Activated CD4-positive, alpha-beta T cell treated with anti-CD3 and anti-CD28 coated beads for 48 hours (primary cell): ENCODE data around the gene RFPL2.
"Not testable (repeated sequence)": the region's sequence is repeated elsewhere in the genome, so short reads cannot be mapped to it uniquely, and the experiment has no call there.

Experiments
- DNase-seq: peaks from one replicate; pipeline ENCODE4 v3.0.0-alpha.2; 2020

The RFPL2 gene

DNA sequence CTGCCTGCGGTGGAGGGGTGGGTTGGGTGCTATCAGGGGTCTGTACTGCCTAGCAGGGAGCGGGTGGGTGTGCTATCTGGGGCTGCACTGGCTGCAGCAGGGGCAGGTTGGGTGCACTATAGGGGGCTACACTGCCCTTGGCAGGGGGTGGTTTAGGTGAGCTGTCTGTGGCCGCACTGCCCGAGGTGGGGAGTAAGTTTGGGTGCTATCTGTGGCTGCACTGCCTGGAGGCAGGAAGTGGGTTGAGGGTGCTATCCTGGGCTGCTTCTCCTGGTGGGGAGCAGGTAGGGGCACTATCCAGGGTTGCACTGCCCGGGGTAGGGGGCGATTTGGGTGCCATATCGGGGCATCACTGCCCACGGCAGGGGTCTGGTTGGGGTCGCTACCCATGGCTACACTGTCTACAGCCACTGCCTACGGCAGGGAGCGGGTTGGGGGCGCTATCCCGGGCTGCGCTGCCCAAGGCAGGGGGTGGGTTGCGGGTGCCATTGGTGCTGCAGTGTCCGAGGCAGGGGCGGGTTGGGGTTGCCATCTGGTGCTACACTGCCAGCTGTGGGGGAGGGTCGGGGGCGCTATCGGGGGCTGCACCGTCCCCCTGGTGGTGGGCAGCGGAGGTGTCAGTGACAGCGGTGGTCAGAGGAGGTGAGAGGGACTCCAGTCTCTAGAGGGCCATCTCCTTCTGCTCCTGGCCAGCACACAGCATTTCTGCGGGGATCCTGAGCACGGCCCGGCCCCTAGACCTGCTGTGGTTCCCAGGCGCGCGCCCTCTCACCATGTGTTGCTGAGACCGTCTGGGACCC lies 1.3 kb upstream of the RFPL2 start:
- no peak for DNase-seq

DNA sequence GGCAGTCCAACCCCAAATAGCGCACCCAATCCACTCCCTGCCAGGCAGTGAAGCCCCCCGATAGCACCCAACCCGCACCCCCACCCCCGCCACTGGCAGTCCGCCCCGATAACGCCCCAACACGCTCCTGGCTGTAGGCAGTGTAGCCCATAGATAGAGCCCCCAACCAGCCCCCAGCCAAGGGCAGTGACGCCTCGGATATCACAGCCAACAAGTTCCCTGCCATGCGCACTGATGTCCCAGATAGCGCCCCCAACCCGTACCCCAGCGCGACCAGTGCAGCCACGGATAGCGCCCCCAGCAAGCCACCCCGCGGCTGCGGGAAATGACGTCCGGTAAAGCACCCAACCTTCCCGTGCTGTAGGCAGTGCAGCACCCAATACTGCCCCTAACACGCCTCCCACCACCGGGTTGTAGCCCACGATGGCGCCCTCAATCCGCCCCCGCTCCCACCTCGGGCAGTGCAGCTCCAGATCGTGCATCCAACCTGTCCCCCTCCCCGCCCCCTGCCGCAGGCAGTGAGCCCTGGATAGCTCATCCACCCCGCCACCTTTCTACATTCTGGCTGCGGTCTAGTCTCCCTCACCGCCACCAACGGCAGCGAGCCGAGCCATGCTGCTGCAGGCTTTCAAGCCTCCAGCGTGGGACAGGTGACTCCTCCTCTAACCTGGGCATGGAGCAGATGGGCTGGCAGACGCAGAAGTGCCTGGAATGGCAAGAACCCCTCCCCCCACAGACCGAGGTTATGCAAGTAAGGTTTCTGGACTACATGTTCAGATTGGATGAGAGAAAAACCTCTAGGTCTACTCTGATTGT lies 625 bp downstream of the RFPL2 start:
- peak; percentile 40 for DNase-seq

DNA sequence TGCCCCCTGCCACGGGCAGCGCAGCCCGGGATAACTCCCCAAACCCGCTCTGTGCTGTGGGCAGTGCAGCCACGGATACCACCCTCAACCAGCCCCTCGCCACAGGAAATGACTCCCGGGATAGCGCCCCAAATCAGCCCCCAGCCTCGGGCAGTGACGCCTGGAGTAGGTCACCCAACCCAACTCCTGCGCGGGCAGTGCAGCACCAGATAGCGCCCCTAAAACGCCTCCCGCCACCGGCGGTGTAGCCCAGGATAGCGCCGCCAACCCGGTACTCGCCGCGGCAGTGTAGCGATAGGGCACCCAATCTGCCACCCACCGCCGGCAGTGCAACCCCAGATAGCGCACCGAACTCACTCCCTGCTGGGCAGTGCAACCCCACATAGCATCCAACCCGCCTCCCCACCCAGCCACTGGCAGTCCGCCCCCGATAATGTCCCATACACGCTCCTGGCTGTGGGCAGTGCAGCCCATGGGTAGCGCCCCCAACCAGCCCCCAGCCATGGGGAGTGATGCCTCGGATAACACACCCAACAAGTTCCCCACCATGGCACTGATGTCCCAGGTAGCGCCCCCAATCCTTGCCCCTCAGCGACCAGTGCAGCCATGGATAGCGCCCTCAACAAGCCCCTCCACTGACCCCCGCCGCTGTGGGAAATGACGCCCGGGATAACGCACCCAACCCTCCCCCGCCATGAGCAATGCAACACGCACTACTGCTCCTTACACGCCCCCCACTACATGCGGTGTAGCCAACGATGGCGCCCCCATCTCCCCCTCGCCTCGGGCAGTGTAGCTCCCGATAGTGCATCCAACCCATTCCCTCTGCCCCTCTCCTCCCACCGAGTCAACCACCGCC lies 1.5 kb downstream of the RFPL2 start:
- DNase-seq, result no peak

DNA sequence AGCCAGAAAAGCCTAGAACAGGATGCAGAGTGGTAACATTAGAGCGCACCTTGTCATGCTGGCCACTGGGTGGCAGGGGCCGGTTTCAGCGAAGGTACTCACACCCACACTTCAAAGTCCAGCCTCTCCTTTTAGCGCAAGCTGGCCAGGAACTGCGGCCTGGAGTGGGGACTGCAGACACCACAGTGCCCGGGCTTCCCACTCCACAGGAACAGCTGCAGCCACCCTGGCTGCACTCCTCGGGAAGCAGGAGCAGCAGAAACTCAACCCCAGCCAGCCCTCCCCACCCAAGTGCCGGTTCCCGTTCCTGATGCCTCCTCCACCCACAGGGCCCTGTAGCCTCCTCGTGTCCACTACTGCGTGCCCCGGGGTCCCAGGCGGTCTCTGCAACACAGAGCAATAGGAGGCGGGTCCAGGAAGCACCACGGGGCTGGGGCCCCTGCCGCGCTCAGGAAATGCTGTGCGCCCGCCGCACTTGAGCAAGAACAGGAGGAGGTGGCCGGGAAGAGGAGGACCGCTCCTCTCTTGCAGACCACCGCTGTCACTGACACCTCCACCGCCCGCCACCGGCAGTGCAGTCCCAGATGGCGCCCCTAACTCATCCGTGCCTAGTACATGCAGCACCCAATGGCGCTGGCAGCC lies 2.2 kb downstream of the RFPL2 start:
- DNase-seq, result peak; percentile 53

DNA sequence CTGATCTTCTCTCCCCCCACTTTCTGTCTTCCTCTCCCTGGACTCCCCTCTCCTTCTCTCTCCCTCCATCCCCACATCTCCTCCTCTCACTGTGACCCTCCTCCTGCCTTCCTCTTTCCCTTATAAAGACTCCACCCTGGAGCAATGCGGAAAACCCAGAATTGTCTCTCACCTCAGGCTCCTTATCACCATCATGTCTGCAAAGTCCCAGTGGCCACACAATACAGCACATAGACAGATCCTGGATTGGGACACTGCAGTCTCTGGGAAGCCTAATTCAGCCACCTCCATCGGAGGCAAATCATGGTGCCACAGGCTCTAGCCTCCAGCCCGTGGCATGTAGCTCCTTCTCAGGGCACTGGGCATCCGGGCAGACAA lies 2.7 kb downstream of the RFPL2 start:
- no peak for DNase-seq

DNA sequence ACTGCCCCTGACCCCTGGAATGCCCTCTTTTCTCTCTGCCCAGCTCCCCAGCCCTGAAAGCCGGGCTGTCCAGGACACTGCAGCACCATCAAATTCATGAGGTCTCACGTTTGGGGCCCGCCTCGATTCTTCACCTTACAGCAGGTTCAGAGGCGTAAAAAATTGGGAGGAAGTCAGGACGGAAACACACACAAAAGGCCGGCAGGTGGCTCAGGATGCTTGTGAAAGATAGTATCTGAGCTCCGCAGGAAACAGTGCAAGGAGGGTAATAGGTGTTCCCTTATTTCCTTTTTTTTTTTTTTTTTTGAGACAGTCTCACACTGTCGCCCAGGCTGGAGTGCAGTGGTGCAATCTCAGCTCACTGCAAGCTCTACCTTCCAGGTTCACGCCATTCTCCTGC lies 4.1 kb downstream of the RFPL2 start:
- DNase-seq, result no peak

DNA sequence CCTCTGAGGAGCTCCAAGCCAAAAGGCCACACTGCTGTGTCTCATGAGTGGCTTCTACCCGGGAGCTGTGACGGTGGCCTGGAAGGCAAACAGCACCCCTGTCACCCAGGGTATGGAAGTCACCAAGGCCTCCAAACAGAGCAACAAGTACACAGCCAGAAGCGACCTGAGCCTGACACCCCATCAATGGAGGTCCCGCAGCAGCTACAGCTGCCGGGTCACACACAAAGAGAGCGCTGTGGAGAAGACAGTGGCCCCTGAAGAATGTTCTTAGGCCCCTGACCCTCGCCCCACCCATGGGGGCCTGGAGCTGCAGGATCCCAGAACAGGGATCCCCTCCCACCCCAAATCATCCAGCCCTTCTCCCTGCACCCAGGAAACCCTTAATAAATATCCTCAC lies 4.9 kb downstream of the RFPL2 start:
- no peak for DNase-seq

DNA sequence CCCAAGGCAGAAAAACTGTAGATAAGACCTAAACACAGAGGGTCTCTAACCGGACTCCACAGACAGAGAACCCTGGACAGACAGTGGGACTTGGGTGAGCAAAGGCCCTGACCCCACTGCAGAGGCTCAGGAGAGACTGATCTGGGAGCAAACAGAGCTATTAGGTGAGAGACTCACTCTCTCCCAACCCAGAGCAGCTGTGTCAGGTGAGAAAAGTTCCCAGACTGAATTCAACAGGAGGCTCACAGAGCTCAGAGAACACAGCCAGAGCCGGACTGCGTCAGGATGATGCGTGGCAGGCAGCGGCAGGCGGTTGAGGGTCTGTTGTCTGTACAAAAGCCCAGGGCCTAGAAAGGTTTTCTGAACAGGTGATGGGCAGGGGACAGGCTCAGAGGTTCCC lies 5.5 kb downstream of the RFPL2 start:
- DNase-seq, result no peak

DNA sequence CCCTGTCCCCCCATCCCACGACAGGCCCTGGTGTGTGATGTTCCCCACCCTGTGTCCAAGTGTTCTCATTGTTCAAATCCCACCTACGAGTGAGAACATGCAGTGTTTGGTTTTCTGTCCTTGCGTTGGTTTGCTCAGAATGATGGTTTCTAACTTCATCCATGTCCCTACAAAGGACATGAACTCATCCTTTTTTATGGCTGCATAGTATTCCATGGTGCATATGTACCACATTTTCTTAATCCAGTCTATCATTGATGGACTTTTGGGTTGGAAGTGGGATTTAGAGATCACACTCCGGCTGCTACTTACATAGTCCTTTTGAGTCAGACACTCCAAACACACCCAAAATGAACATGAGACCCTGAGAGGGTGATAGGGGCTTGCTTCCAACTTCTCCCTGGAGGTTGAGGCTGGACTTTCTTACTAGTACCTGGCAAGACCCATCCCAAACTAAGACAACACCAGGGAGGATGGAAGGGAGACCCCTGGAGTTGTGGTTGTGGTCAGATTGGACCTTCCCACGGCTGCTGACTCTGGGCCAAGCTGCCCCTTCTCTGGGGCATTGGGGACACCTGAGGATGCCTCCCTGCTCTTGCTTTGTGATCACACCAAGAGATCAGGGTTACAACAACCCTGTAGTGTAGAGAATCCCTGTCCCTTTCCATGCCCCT lies 7.2 kb downstream of the RFPL2 start:
- not testable (repeated sequence) for DNase-seq

DNA sequence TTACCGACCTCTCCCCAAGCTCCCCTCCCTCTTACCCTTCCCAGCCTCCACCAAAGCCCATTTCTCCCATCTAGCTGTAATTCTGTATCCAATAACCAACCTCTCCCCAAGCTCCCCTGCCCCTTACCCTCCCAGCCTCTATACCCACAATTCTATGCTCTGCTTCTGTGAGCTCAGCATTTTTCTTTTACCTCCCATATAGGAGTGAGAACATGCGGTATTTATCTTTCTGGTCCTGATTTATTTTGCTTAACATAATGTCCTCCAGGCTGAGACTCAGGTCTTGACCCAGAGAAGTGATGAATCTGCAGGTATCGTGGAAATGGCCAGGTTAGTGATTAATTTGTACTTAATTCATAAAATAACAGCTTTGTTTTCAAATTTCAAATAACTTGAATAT lies 9.0 kb downstream of the RFPL2 start:
- not testable (repeated sequence) for DNase-seq

DNA sequence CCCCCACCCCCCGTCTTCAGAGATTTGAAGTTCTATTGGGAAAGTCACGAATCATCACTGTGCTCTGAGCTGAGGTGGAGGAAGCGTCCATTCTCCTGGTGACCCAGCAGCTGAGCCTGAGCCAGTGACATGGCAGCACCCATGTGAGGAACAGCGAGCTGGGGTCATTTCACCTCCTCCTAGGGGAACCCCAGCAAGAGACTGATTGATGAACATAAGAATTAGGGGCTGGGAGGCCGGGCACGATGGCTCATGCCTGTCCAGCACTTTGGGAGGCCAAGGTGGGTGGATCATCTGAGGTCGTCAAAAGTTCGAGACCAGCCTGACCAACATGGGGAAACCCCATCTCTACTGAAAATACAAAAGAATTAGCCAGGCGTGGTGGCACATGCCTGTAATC lies 11.5 kb downstream of the RFPL2 start:
- DNase-seq, result not testable (repeated sequence)

DNA sequence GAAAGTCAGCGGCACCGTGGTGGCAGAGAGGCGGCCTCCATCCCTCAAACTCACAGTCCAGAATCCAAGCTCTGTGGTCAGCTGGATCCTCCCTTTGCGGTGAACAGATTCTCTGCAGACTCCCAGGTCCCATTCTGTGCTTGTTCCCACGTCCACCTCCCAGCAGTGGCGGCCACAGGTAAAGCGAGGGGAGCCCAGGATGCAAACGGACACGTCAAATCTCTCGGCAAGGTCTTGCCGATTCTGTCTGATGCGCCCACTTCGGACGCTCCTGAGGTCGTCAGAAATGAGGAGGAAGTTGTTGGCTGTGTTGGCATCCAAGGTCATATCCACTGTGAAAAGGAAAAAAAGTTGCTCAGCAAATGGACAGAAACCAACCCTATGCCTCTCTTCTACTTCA lies 13.9 kb downstream of the RFPL2 start:
- DNase-seq, result not testable (repeated sequence)

DNA sequence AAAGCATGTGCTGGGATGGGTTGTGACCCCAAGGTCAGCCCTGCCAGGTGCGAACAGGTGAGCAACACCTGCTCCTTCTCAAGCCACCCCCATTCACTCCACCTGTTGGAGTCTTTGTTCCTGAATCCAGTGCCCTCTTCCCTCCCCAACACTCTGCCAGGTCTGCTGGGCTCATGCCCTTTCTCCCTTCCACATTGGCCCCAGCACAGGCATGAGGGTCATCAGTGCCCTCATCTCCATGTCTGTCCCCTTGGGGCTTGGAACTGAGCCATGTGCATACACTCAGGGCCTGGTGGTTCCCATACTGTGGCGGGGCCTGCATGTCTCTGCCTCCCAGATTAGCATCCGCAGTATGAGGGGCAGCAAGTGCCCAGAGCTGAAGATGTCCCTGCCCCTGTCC lies 19.1 kb downstream of the RFPL2 start:
- no peak for DNase-seq

DNA sequence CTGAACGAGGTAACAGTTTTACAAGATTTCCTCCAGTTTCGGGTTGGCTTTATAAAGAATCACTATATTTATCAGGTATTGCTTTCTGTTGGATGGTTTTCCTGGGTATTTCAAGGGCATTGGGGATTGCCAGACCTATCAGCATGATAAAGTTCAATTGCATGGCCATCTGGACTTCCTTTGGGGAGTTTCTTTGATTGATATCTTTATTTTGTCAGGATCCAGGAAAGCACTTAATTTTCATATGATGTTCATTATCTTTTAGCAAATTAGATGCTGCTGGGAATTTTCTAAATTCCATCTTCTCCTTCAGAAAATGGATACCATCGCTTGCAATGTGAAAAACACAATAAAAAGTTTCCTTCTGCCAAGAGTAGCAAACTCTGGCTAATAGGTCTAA lies 21.2 kb downstream of the RFPL2 start:
- DNase-seq, result no peak

DNA sequence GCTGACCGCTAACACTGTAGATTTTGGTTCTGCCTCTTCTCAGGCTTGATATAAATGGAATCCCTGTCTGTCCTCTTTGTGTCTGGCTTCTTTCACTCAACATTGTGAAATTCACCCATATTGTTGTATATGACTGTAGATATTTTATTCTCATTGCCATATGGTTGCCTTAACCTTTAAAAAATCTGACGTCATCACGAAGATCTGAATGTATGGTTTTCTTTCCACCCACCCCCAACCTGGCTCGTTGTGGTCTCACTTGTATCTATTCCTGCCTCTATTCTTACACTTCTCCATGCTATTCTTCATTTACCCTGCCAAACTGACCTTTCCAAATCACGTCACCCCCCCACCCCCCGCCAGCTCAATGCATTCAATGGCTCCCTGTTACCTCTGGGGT lies 23.8 kb downstream of the RFPL2 start:
- DNase-seq, result no peak

DNA sequence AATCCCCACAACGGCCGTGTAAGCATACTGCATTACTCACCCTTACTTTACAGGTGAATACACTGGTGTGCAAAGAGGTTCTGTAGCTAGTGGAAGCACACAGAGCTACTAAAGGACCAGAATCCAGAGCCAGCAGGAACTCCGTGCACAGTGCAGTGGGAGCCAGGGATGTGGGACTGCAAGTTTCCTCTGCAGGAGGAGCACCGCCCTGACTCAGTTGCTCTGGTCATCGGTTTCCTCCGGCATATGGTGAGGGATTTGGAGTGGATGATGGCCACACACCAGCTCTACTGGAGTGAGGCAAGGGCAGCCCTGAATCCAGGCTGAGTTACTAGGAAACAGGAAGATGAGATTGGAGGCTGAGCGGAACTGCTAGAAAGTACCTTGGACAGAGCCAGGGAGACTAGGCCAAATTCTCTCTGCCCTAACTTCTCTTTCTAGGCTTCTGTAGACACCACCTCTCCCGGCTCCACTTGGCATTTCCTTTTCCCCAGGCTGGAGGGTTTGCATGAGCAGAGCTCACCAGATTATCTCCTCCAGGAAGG lies 27.6 kb downstream of the RFPL2 start:
- no peak for DNase-seq

DNA sequence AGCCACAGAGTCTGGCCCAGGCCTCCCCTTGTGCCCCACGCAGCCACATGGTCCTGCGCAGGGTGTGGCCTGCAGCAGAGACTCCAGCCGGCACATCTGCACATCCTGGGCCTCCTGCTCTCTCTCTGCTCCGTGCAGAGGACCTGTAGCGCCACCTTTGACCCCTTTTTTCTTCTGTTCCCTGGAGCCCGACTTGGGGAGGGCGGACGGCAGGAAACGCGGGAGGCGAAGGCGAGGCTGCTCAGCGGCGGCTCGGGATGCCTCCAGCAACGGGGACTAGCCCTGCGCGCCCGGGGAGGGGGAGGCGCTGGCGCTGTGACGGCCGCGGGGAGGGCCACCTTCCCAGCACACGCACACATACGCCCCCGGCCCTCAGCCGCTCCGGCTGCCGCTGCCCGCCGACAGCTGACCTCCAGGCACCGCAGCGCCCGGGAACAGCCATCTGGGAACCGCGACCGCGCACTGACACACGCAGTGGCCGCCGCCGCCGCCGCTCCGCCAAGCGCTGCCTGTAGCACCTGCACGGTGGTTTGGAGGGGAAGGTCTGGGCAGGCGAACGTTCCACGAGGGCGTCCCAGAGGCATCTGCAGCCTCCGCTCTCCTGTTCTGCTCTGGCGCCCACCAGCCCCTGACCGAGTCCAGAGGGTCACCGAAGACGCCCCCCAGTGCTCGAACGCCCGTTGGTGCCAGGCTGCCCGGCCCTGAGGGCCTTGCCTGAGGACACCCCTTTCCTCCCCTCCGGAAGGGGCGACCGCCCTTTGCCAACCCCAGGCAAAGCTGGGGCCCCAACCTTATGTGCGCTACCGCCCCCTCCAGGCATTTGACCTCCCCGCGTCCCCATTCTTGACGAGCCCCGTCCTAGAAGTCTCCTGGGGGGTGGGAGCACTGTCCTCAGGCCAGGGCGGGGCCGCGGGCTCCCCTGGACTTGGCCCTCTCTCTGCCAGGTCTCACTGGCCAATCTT lies 28.9 kb downstream of the RFPL2 start:
- peak; percentile 12 for DNase-seq

DNA sequence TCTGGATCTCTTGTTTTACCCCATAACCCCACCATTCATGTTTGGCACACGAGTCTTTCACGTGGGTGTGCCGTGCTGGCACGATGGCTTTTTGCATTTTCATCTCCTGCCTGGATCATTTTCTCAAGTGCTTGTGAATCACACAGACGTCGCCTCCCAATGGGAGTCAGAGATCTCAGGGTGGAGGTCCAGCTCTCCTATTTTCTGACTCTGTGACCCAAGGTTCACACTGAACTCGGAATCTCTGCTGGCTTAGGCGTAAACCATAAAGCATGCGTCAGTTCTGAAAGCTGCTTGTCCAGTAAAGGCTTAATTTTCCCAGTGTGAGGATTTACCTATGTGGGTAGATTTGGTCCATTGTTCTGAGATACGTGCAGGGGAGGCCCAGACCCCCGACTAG lies 29.8 kb downstream of the RFPL2 start:
- DNase-seq, result no peak

DNA sequence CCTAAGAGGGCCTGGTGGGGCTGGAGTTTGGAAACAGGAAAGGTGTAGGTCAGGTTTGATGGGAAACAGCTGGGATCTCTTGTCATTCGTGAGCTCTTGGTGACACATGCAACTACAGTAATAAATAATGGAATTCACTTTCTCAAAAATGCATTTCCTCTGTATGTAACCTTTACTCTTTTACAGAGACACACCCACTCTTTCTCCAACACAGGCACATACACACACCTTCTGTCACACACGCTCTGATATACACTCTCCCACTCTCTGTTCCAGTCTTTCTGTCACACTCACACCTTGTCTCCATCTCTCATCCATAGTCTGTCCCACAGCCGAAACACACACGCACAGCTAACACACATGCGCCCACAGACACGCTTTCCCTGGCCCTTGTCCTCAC lies 39.2 kb downstream of the RFPL2 start:
- DNase-seq, result no peak

DNA sequence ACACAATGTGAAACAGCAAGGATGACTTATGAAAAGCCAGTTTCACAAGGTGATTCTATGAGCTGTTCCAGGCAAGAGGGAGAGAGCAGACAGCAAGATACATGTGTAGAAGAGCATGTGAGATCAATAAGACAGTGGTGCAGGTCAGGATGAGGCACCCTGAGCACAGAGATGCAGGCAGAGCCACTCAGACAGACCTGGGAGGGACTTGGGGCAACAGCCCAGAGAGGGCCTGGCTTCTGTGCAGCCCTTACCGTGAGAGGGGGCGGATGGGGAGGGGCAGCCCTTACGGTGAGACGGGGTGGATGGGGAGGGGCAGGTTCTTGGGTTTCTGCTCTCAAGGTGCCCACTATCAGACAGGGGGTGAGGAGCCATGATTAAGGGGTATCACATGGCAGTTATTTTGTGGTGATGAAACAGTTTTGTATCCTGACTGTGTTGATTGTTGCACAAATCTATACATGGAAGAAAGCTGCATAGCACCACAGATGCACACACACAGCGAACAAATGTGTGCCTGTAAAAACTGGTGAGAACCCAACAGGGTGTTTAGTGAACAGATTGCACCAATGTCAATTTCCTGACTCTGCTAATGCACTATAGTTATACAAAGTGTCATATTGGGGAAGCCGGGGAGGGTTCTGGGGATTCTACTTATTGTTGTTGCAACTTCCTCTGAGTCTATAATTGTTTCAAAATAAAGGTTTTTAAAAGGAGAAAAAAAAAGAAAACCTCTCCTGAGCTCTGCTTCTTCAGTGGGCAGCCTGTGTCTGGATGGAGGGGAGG lies 40.6 kb downstream of the RFPL2 start:
- DNase-seq, result no peak
